Measurements from ENCODE around the gene PTGES.

The PTGES gene

DNA sequence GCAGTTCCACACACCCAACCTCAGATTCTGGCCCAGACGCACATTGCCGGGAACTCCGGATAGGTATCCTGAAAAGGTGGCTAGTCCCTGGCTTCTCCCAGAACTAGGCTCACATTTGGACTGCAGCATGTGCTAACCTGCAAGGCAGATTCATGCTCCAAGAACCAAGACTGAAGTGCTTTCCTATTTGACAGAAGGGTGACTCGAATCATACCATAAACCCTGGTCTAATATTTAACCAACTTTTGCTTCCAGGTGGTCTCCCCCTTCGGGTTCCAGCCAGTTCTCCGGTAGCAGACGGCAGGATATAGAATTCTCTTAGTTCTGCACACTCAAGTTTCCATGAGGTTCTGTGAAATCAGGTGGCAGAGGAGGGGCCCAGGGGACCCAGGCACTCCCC lies 7.6 kb downstream of the PTGES start:
- TF ChIP-seq, protein P1, sequence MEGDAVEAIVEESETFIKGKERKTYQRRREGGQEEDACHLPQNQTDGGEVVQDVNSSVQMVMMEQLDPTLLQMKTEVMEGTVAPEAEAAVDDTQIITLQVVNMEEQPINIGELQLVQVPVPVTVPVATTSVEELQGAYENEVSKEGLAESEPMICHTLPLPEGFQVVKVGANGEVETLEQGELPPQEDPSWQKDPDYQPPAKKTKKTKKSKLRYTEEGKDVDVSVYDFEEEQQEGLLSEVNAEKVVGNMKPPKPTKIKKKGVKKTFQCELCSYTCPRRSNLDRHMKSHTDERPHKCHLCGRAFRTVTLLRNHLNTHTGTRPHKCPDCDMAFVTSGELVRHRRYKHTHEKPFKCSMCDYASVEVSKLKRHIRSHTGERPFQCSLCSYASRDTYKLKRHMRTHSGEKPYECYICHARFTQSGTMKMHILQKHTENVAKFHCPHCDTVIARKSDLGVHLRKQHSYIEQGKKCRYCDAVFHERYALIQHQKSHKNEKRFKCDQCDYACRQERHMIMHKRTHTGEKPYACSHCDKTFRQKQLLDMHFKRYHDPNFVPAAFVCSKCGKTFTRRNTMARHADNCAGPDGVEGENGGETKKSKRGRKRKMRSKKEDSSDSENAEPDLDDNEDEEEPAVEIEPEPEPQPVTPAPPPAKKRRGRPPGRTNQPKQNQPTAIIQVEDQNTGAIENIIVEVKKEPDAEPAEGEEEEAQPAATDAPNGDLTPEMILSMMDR (conservative IDR thresholded peaks at IDR 0.05; ENCODE audit: low read depth, low read length) = no peak
- Histone ChIP-seq H3K79me2 (ENCODE audit: insufficient read depth, low read depth) (no peaks in the 10 kb centered on the region), H4K20me1 (ENCODE audit: insufficient read depth) (no peaks in the 10 kb centered on the region)

DNA sequence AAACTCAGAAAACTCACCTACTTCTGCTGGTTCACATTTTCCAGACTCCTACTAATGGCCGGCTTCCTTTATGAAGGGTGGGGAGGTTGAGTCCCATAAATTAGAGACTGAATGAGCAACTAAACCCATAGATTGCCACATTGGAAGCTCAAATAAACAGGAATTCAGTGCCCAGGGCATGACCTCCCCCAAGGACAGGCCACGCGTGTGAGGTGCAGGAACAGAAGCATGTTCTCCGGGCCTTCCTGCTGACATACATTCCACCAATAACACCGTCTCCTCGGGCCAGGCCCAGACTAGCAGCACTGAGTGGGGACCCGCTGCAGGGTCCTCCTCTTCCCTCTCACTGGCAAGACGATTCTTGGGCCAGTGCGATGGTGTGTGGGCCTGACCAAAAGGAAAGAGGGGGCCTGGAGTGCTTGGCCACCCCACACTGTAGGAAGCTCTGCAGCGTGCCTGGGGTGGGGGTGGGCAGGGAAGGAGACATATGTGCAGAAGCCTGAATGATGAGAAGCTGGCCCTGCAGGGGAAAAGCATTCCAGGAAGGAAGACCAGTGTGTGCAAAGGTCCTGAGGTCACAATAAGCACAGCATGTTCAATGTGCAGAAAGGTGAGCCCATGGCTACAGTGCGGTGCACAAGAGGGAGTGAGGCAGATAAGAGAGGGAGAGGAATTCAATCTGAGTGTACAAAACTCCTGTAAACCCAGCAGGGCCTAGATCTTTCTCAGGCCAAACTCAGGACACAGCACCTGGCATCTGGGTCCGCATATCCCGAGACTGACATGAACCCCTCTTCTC lies 12.0 kb downstream of the PTGES start:
- Histone ChIP-seq H3K4me2 (no peak overlapping the region), H3K27ac (no peak overlapping the region), H3K27me3 (ENCODE audit: insufficient read depth, low read depth) (peaks cover 27% of the 10 kb centered on the region), H3K4me1 (ENCODE audit: low read depth, poor library complexity, severe bottlenecking) (no peaks in the 10 kb centered on the region), H3K9ac (no peak overlapping the region), H3K36me3 (ENCODE audit: insufficient read depth) (no peaks in the 10 kb centered on the region), H3K79me2 (ENCODE audit: insufficient read depth, low read depth) (no peaks in the 10 kb centered on the region), H2AFZ (ENCODE audit: low read depth) (no peak overlapping the region), H4K20me1 (ENCODE audit: insufficient read depth) (no peaks in the 10 kb centered on the region), H3K4me3 (IDR thresholded peaks at IDR 0.05; ENCODE audit: insufficient read depth, low read depth, low read length) (no peak overlapping the region)
- TF ChIP-seq, protein P1 (conservative IDR thresholded peaks at IDR 0.05; ENCODE audit: low read depth, low read length) = no peak

More for the DNA sequence above, 7.6 kb downstream of the PTGES start:
- H3K4me2 ChIP-seq = no peak overlapping the region
- no peaks in the 10 kb centered on the region for H3K4me1 ChIP-seq (ENCODE audit: low read depth, poor library complexity, severe bottlenecking)
- H3K9ac ChIP-seq = no peak overlapping the region
- no peaks in the 10 kb centered on the region for H3K36me3 ChIP-seq (ENCODE audit: insufficient read depth)
- no peak overlapping the region for H3K27ac ChIP-seq
- no peak overlapping the region for H2AFZ ChIP-seq (ENCODE audit: low read depth)
- H3K27me3 ChIP-seq (ENCODE audit: insufficient read depth, low read depth) = peaks cover 33% of the 10 kb centered on the region; the same call in 1 of the 2 replicates
- no peak overlapping the region for H3K4me3 ChIP-seq (IDR thresholded peaks at IDR 0.05; ENCODE audit: insufficient read depth, low read depth, low read length)

DNA sequence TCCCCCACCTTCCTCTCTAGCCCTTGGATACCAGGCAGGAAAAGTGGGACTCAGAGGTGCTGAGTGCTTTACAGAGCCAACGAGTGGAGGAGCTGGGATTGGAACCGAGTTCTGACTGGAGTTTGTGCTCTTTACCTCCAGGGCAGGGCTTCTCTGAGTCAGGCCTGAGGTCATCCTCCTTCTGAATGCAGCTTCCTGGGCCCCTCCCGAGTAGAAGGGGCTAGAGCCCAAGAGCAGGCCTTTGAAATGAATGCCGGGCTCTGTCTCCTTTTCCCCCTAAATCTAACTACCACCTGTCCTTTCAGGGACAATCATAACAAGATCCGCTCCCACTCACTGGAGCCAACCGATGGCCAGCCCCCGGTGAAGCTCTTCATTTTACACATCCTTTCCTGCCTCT lies 12.7 kb downstream of the PTGES start:
- Histone ChIP-seq H2AFZ (ENCODE audit: low read depth) (no peak overlapping the region), H4K20me1 (ENCODE audit: insufficient read depth) (no peaks in the 10 kb centered on the region), H3K79me2 (ENCODE audit: insufficient read depth, low read depth) (no peaks in the 10 kb centered on the region), H3K4me1 (ENCODE audit: low read depth, poor library complexity, severe bottlenecking) (no peaks in the 10 kb centered on the region), H3K4me2 (no peak overlapping the region), H3K36me3 (ENCODE audit: insufficient read depth) (no peaks in the 10 kb centered on the region), H3K4me3 (IDR thresholded peaks at IDR 0.05; ENCODE audit: insufficient read depth, low read depth, low read length) (no peak overlapping the region), H3K27ac (no peak overlapping the region), H3K27me3 (ENCODE audit: insufficient read depth, low read depth) (peaks cover 25% of the 10 kb centered on the region), H3K9ac (no peak overlapping the region)
- TF ChIP-seq, protein P1 (conservative IDR thresholded peaks at IDR 0.05; ENCODE audit: low read depth, low read length) = no peak

DNA sequence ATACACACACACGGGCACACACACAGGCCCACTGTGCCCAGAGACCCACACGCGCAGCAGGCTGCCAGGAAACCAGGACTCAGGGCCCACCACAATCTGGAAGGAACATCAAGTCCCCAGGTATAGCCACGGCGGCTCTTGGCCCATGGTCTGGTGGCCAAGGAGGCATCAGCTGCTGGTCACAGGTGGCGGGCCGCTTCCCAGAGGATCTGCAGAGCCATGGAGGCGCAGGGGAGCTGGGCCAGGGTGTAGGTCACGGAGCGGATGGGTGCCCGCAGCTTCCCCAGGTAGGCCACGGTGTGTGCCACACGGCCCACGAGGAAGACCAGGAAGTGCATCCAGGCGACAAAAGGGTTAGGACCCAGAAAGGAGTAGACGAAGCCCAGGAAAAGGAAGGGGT lies 13.4 kb downstream of the PTGES start:
- Histone ChIP-seq H4K20me1 (ENCODE audit: insufficient read depth) (no peaks in the 10 kb centered on the region), H3K9ac (no peak overlapping the region), H3K4me3 (IDR thresholded peaks at IDR 0.05; ENCODE audit: insufficient read depth, low read depth, low read length) (no peak overlapping the region), H3K79me2 (ENCODE audit: insufficient read depth, low read depth) (no peaks in the 10 kb centered on the region), H2AFZ (ENCODE audit: low read depth) (no peak overlapping the region), H3K27ac (no peak overlapping the region), H3K27me3 (ENCODE audit: insufficient read depth, low read depth) (peaks cover 31% of the 10 kb centered on the region), H3K4me1 (ENCODE audit: low read depth, poor library complexity, severe bottlenecking) (no peaks in the 10 kb centered on the region), H3K4me2 (no peak overlapping the region), H3K36me3 (ENCODE audit: insufficient read depth) (no peaks in the 10 kb centered on the region)
- TF ChIP-seq, protein P1 (conservative IDR thresholded peaks at IDR 0.05; ENCODE audit: low read depth, low read length) = no peak
